K562 (cell line): ENCODE data around the gene OLAH. TPM values are rescaled to one million over a fixed set of nuclear protein-coding genes. Genes with fewer than 3 reads are reported as not detected.

Source experiments
- FOXK2 ChIP-seq, 2 experiments: fragments of 450-650 bp; IDR thresholded peaks in 1 of 2; conservative IDR thresholded peaks in 1 of 2; 2 replicates each; pipeline ENCODE4 v1.6.1; 2016; ENCODE audit warnings: low read depth in 2 of 2, mild to moderate bottlenecking in 1 of 2
- ILF3 ChIP-seq: fragments of 450-650 bp; IDR thresholded peaks from 2 replicates; pipeline ENCODE4 v1.6.1; 2018; ENCODE audit warnings: antibody characterized with exemption, mild to moderate bottlenecking, moderate library complexity, borderline replicate concordance
- NONO ChIP-seq, 2 experiments: fragments of 200-400 bp in 1 of 2; fragments of 450-650 bp in 1 of 2; formaldehyde crosslinking in 1 of 2; IDR thresholded peaks; 2 replicates each; pipeline ENCODE4 v1.6.1; 2017; ENCODE audit warnings: low read depth in 2 of 2, mild to moderate bottlenecking in 2 of 2, moderate library complexity in 2 of 2, low read length in 1 of 2
- NR2C2 ChIP-seq, 2 experiments: fragments of 200-800 bp in 1 of 2; sonication (Bioruptor generic) in 1 of 2; sonication (generic) in 1 of 2; formaldehyde crosslinking in 1 of 2; IDR thresholded peaks; 2 replicates each; pipeline versions ENCODE4 v1.6.1 to v1.8.0; 2016 to 2022; ENCODE audit warnings: mild to moderate bottlenecking in 1 of 2, missing compliant biosample characterization in 1 of 2, missing genetic modification characterization in 1 of 2, missing genetic modification reagents in 1 of 2
- PHF8 ChIP-seq: fragments of 200-600 bp; sonication (generic); IDR thresholded peaks from 2 replicates; pipeline ENCODE4 v1.6.1; 2012; ENCODE audit warnings: mixed run types, mild to moderate bottlenecking, inconsistent platforms, low read length, moderate library complexity, borderline replicate concordance
- SNIP1 ChIP-seq: fragments of 450-650 bp; IDR thresholded peaks from 2 replicates; pipeline ENCODE4 v1.7.1; 2017; ENCODE audit warnings: low read depth, mild to moderate bottlenecking
- SP1 ChIP-seq: sonication (generic); formaldehyde crosslinking; IDR thresholded peaks from 2 replicates; pipeline ENCODE4 v1.8.1; 2022; ENCODE audit warnings: mild to moderate bottlenecking, missing genetic modification reagents
- ZNF165 ChIP-seq: fragments of 250-450 bp; sonication (Bioruptor Pico); IDR thresholded peaks from 2 replicates; pipeline ENCODE4 v1.4.0; 2020; ENCODE audit warnings: borderline replicate concordance
- ZNF830 ChIP-seq: fragments of 250-450 bp; sonication (Bioruptor Pico); IDR thresholded peaks from 2 replicates; pipeline ENCODE4 v1.5.0; 2021; ENCODE audit warnings: mild to moderate bottlenecking
- polyA plus RNA-seq, 8 experiments: library from polyadenylated mRNA; depleted of rRNA in 4 of 8; stranded (reverse) in 5 of 8; unstranded in 3 of 8; fragments of >200 nt; fragmentation: Nextera tagmentation in 2 of 8; fragmentation: Illumina TruSeq in 1 of 8; extraction: Ambion mirVana in 2 of 8; extraction: Trizol in 1 of 8; gene quantifications; 2 replicates each; pipeline versions ENCODE4 v1.2.1 to v1.2.3, GENCODE V29; 2011 to 2014; ENCODE audit warnings: inconsistent platforms in 1 of 8, missing spikeins in 1 of 8
- total RNA-seq, 7 experiments: library from RNA; depleted of rRNA in 6 of 7; stranded (reverse); fragments of >200 nt in 6 of 7; fragmentation: Illumina TruSeq in 2 of 7; extraction: Trizol in 2 of 7; gene quantifications; 2 replicates each; pipeline versions ENCODE4 v1.2.1 to v1.2.3, GENCODE V29; 2011 to 2021; ENCODE audit warnings: low replicate concordance in 1 of 7
- TF ChIP-seq, protein P1 (sequence below): fragments of 450-650 bp; IDR thresholded peaks from 2 replicates; pipeline ENCODE4 v1.6.1; 2017; ENCODE audit warnings: antibody characterized with exemption, mild to moderate bottlenecking
- TF ChIP-seq, protein P2 (sequence below), 3 experiments: fragments of 200-800 bp in 1 of 3; fragments of 250-450 bp in 1 of 3; fragments of 450-650 bp in 1 of 3; sonication (Bioruptor Pico) in 1 of 3; sonication (Bioruptor generic) in 1 of 3; formaldehyde crosslinking in 1 of 3; IDR thresholded peaks; 2 replicates each; pipeline versions ENCODE4 v1.6.1 to v1.8.0; 2016 to 2022; ENCODE audit warnings: mild to moderate bottlenecking in 2 of 3, missing genetic modification characterization in 2 of 3, missing compliant biosample characterization in 1 of 3, moderate library complexity in 1 of 3
- TF ChIP-seq, protein P3 (sequence below): fragments of 200-800 bp; sonication (Bioruptor generic); IDR thresholded peaks from 2 replicates; pipeline ENCODE4 v1.6.1; 2017; ENCODE audit warnings: missing genetic modification characterization, missing compliant biosample characterization
- TF ChIP-seq, protein P4 (sequence below): sonication (generic); formaldehyde crosslinking; IDR thresholded peaks from 2 replicates; pipeline ENCODE4 v1.8.1; 2023; ENCODE audit warnings: mild to moderate bottlenecking, missing genetic modification reagents, moderate library complexity

The OLAH gene
- total and polyA plus RNA-seq, 9 of the 15 experiments (the other 6 are each of a cell fraction or from before 2014, with no cell fraction given) = 0.11 to 0.45 (median 0.18) TPM; not detected in 3

DNA sequence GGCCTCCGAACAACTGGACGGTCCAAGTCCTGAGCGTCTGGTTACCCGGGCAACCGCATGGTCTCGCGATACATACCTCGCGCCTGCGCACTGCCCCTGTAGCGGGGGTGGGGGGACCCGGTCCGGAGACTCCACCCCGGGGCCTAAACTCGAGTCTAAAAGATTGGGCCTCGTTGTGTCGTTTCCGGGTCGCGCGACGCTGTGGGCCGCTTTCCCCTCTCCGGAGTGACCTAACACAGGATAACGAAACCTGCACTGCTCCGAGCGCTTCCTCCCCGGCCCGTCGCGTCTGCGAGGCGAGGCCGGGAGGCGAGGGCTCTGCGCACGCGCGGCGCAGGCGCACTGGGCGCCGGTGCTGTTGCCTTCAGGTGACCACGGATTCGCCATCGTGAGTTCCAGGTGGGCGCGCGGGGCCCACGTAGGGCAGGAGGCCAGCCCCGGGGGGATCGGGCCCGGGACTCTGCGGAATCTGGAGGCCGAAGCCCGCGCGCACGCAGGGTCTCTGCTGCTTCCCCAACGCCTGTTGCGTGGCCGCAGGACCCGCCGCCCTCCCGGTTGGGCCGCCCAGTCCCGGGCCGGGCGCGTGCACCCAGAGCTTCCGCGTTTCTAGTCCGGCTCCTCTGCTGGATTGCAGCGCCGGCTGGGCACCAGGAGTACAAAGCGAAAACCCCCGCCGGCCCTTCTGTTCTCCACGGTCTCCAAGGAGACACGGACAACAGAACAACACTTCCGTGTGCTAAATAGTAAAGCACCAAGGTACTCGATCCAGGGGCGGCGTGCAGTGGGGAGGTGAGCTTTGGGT is 53.5 kb downstream of the OLAH start, which contains the start of gene RPP38 (continued):
- TF ChIP-seq, protein P1, sequence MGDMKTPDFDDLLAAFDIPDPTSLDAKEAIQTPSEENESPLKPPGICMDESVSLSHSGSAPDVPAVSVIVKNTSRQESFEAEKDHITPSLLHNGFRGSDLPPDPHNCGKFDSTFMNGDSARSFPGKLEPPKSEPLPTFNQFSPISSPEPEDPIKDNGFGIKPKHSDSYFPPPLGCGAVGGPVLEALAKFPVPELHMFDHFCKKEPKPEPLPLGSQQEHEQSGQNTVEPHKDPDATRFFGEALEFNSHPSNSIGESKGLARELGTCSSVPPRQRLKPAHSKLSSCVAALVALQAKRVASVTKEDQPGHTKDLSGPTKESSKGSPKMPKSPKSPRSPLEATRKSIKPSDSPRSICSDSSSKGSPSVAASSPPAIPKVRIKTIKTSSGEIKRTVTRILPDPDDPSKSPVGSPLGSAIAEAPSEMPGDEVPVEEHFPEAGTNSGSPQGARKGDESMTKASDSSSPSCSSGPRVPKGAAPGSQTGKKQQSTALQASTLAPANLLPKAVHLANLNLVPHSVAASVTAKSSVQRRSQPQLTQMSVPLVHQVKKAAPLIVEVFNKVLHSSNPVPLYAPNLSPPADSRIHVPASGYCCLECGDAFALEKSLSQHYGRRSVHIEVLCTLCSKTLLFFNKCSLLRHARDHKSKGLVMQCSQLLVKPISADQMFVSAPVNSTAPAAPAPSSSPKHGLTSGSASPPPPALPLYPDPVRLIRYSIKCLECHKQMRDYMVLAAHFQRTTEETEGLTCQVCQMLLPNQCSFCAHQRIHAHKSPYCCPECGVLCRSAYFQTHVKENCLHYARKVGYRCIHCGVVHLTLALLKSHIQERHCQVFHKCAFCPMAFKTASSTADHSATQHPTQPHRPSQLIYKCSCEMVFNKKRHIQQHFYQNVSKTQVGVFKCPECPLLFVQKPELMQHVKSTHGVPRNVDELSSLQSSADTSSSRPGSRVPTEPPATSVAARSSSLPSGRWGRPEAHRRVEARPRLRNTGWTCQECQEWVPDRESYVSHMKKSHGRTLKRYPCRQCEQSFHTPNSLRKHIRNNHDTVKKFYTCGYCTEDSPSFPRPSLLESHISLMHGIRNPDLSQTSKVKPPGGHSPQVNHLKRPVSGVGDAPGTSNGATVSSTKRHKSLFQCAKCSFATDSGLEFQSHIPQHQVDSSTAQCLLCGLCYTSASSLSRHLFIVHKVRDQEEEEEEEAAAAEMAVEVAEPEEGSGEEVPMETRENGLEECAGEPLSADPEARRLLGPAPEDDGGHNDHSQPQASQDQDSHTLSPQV = peak; percentile 52; the same call in 1 of the 2 replicates
- TF ChIP-seq PHF8 (peak; percentile 93; the same call in 1 of the 2 replicates), NONO (IDR thresholded peaks at IDR 0.05; ENCODE audit: low read depth in 2 of 2, low read length in 1 of 2) (peak; percentile 59 to 73), ILF3 (0 out of 2 replicates have a peak, but pooled peaks have one; percentile 30), FOXK2 (conservative IDR thresholded peaks at IDR 0.05 in 1 of 2, IDR thresholded peaks at IDR 0.05 in 1 of 2; ENCODE audit: low read depth in 2 of 2) (peak; percentile 54 to 75; a peak in 3 of 4 replicates), ZNF165 (CRISPR knock-in tag) (no peak), ZNF830 (0 out of 2 replicates have a peak, but pooled peaks have one; percentile 76), NR2C2 (CRISPR knock-in tag; IDR thresholded peaks at IDR 0.05) (no peak), NR2C2 (tag; IDR thresholded peaks at IDR 0.05) (peak; percentile 92), SNIP1 (no peak), SP1 (0 out of 2 replicates have a peak, but pooled peaks have one; percentile 11)
- TF ChIP-seq, protein P2, sequence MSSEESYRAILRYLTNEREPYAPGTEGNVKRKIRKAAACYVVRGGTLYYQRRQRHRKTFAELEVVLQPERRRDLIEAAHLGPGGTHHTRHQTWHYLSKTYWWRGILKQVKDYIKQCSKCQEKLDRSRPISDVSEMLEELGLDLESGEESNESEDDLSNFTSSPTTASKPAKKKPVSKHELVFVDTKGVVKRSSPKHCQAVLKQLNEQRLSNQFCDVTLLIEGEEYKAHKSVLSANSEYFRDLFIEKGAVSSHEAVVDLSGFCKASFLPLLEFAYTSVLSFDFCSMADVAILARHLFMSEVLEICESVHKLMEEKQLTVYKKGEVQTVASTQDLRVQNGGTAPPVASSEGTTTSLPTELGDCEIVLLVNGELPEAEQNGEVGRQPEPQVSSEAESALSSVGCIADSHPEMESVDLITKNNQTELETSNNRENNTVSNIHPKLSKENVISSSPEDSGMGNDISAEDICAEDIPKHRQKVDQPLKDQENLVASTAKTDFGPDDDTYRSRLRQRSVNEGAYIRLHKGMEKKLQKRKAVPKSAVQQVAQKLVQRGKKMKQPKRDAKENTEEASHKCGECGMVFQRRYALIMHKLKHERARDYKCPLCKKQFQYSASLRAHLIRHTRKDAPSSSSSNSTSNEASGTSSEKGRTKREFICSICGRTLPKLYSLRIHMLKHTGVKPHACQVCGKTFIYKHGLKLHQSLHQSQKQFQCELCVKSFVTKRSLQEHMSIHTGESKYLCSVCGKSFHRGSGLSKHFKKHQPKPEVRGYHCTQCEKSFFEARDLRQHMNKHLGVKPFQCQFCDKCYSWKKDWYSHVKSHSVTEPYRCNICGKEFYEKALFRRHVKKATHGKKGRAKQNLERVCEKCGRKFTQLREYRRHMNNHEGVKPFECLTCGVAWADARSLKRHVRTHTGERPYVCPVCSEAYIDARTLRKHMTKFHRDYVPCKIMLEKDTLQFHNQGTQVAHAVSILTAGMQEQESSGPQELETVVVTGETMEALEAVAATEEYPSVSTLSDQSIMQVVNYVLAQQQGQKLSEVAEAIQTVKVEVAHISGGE (CRISPR knock-in tag; IDR thresholded peaks at IDR 0.05) = peak in 2 of 3 experiments; percentile 35 to 93; a peak in 3 of 6 replicates
- TF ChIP-seq, protein P3, sequence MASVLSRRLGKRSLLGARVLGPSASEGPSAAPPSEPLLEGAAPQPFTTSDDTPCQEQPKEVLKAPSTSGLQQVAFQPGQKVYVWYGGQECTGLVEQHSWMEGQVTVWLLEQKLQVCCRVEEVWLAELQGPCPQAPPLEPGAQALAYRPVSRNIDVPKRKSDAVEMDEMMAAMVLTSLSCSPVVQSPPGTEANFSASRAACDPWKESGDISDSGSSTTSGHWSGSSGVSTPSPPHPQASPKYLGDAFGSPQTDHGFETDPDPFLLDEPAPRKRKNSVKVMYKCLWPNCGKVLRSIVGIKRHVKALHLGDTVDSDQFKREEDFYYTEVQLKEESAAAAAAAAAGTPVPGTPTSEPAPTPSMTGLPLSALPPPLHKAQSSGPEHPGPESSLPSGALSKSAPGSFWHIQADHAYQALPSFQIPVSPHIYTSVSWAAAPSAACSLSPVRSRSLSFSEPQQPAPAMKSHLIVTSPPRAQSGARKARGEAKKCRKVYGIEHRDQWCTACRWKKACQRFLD = peak; percentile 80
- TF ChIP-seq, protein P4, sequence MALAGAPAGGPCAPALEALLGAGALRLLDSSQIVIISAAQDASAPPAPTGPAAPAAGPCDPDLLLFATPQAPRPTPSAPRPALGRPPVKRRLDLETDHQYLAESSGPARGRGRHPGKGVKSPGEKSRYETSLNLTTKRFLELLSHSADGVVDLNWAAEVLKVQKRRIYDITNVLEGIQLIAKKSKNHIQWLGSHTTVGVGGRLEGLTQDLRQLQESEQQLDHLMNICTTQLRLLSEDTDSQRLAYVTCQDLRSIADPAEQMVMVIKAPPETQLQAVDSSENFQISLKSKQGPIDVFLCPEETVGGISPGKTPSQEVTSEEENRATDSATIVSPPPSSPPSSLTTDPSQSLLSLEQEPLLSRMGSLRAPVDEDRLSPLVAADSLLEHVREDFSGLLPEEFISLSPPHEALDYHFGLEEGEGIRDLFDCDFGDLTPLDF (CRISPR knock-in tag) = 0 out of 2 replicates have a peak, but pooled peaks have one; percentile 11
